ENCODE measurements around the gene NTRK2.

Gene NTRK2

DNA sequence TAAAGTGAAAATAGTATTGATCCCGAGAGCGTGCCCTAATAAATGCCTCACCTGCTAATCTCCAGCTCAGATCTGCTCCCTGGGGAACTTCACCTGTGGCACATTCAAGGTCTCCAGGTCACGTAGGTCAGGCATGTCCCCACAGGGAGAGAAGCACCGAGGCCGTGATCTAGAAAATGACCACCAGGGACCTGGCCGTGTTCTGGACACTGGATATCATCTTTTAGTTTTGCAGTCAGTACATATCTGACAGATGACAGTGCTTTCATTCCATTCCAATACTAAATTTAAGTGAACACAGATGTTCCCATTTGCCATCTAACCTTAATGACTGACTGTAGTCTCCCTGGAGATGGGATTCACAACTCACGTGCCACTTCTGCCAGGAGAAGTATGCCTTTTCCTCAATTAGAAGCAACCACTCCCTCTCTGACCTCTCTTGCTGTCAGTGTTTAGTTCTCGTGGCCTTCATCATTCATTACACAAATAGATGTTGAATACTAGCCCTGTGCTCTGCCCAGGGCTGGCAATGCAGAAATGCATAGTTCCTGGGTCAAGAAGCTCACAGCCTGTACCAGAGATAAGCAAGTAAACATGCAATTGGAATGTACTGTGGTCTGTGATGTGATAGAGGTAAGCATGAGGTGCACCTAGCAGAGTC is 276.5 kb downstream of the NTRK2 start:
- in situ Hi-C loops (cut with MboI; ENCODE audit: low pct_unique_long_range_greater_than_20kb, low sequenced_read_pairs): no loop called here

DNA sequence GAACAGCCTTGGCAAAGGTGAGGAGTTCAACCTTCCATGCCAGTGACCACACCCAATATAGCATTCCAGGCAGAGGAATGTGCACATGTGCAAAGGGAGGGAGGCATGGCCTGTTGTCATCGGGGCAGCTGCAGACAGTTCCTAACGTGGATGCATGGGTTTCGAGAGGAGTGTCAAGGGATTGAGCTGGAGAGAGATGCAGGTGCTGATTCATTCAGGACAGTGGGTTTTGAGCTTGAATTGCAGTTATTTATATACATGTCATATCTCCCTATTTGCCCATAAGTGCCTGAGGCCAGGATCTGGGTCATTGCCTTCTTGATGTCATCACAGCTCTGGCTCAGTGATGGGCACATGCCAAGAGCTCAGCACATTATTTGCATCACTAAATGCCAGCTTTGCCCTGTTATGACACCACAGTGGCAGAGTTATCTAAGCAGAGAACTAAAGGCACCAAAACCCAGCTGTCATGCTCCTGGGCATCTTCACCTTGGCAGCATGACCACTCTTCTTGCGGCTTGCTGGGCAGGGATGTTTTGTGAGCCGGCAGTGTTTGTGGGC is 278.0 kb downstream of the NTRK2 start:
- in situ Hi-C loops (cut with MboI; ENCODE audit: low pct_unique_long_range_greater_than_20kb, low sequenced_read_pairs): no loop called here

More for the DNA sequence above, 276.5 kb downstream of the NTRK2 start:
- no peak for DNase-seq

DNA sequence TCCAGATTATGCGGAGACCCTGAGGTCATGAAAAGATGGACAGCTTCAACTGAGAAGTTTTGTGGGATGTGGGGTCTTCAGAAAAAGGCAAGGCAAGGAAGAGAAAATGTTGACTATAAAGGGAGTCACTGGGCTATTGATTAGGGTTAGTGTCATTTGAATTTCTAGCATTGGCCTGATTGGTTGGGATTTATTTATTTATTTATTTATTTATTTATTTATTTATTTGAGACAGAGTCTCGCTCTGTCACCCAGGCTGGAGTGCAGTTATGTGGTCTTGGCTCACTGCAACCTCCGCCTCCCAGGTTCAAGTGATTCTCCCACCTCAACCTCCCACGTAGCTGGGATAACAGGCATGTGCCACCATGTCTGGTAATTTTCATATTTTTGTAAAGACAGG is 279.7 kb downstream of the NTRK2 start:
- in situ Hi-C loops (cut with MboI; ENCODE audit: low pct_unique_long_range_greater_than_20kb, low sequenced_read_pairs): no loop called here
- DNase-seq: no peak

More for the DNA sequence above, 278.0 kb downstream of the NTRK2 start:
- no peak for DNase-seq

DNA sequence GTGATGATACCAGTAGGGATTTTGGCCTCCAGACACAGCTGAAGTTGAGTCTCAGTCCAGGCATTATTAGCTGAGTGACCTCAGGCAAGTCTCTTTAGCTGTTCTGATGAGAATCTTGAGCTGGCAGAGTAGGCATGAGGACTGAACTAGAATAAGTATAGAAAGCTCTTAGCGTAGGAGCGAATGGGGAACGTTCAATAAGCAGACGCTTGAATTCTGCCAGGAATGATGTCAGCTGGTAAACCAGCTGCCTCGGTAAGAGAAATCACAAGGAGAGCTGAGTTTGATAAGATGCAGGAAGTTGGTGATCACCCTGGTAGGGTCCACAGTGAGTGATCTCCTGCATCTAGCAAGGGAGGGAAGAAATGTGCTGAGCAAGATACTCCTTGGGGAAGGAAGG is 280.4 kb downstream of the NTRK2 start:
- in situ Hi-C loops (cut with MboI; ENCODE audit: low pct_unique_long_range_greater_than_20kb, low sequenced_read_pairs): no loop called here
- no peak for DNase-seq

DNA sequence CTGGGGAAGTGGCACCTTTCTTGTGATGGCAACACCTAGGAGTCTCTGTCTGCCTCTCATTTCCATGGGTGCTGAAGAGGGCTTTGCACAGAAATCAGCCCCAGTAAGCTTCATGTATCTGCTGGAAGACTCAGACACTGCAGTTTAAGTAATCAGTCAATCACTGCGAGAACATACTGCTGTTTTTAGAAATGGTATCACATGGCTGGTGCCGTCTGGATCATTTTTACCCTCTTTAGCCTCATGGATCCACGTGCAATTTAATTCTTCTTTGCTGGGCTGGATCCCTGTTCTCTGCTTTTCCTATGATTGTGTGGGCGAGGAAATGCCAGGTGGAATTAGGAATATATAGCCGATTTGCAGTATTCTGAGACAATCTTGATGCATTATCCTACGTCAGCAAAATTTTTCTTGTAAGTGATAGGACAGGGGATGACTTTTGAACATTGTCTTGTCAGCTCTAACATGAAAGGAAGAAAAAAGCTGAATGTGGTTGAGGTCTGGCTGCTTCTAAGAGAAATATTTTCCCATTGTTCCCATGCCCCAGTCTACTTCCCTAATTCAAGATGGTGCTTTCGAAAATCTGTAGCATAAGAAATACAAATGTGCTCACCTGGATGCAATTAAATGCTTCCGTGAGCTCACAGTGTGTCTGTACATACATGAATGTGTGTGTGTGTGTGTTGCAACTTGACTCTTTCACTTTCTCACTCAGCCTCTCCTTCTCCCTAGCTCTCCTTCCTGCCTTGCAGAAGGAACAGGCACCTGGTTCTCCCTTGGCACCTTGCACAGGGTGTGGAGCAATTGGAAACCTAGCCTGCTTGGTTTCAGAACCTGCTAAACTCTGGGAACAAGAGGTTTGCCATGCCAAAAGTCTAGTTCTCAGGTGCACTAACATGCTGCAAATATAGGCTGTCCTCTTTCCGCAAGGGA is 281.6 kb downstream of the NTRK2 start:
- in situ Hi-C loops (cut with MboI; ENCODE audit: low pct_unique_long_range_greater_than_20kb, low sequenced_read_pairs): no loop called here
- no peak for DNase-seq

DNA sequence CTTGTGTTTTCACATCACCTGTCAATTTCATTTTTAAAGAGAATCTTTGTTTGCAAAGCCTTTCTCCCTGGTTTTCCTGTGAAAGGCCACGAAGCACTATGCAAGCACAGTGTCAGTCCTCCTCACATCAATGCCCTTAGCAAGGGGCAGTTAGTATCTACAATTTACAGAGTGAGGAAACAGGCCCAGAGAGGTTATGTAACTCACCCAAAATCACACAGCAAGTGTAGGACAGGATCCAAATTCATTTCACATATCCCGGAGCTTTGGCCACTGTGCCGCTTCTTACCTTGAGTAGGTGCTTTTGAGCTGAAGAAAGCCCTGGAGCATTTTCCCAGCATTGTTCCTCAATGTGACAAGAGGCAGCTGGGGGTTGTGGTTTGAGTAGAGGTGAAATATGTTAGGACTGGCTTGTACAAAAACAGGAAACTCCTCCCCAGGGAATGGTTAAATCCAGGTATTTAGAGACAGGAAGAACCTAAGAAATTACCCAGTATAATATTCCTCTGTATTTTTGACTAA is 283.8 kb downstream of the NTRK2 start:
- no peak for DNase-seq
- in situ Hi-C loops (cut with MboI; ENCODE audit: low pct_unique_long_range_greater_than_20kb, low sequenced_read_pairs): no loop called here

DNA sequence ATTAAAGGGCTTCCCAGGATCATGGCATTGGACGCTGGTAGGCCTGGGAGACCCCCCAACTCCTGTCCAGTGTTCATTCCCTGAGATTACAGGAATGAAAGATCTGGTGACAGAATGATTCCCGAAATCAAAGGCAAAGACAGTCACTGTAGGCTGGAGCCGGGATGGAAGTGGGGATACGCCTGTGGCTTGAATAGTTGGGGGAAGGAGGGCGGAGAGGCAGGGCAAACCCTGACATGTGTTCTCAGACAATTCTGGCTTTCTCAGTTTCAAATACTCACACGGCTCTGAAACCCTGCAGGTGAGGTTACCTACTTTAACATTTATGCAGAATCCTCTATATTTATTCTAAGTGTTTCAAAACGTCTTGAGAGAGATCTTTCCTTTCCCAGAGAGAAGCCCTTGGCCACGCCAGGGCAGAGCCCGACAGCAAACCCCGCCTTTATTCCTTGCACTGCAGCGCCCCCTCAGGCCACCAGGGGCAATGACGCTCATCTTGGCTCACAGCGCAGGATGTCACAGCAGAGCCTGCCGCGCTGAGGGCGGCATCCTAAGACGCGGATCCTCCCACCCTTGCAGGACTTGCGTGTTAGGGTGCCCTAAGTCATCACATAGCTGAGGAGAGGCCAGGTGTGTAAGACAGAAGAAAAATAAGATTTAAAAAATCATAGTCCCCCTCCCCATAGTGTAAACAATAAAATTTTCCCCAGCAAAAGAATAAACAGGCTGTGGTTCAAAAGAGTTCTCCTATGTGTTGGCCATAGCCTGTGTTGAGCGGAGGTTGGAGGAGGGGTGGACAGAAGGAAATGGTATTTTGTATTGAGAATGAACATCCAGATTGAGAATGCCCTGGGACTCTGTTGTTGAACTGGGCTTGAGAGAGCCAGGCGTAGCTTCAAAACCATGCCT is 284.5 kb downstream of the NTRK2 start:
- in situ Hi-C loops (cut with MboI; ENCODE audit: low pct_unique_long_range_greater_than_20kb, low sequenced_read_pairs): no loop called here

DNA sequence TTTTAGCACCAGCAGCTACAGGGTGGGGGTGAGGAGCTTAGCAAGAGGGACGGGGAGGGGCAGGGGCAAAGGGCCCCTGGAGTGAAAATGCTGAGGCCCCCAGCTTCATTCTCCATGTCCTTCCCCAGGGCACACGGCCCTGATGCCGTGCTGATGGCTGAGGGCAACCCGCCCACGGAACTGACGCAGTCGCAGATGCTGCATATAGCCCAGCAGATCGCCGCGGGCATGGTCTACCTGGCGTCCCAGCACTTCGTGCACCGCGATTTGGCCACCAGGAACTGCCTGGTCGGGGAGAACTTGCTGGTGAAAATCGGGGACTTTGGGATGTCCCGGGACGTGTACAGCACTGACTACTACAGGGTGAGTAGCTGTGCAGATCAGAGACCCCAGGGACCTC is 285.6 kb downstream of the NTRK2 start:
- DNase-seq: no peak
- in situ Hi-C loops (cut with MboI; ENCODE audit: low pct_unique_long_range_greater_than_20kb, low sequenced_read_pairs): no loop called here

More for the DNA sequence above, 284.5 kb downstream of the NTRK2 start:
- DNase-seq: peak; percentile 73

DNA sequence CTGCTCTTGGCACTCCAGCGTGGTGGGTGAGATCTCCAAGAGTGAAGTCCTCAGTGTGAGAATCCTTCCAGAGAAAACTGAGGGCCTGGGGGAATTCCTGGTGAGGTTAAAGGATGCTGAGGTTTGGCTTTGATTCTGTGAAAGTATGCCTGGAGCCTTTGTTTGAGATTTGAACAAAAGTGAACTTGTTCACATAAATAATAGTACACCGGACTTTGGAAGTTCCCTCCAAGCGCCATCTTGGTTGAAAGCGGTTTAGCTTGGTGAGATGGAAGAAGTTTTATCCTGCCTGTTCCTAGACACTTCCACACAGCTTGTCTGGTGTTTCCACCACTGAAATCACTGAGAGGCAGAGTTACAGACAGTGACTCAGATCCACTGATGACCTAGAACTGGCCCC is 286.4 kb downstream of the NTRK2 start:
- DNase-seq: no peak
- in situ Hi-C loops (cut with MboI; ENCODE audit: low pct_unique_long_range_greater_than_20kb, low sequenced_read_pairs): no loop called here

DNA sequence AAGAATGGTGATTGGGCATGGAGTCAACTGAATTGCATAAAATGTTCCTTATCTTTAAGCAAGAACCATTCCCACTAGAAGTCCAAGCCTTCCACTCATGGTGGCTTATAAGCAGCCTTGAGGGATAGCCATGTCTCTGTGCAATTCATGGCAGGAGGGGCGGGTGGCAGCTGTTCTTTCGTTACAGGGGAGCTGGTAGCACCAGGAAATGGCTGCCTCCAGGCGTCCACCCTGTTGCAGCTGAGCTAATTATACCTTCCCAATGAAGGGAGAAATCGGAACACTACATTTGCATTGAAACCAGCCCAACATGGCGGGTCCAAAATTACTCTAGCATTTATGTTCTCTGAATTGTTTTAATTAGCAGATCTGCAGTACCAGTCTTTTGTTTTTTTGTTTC is 289.8 kb downstream of the NTRK2 start:
- in situ Hi-C loops (cut with MboI; ENCODE audit: low pct_unique_long_range_greater_than_20kb, low sequenced_read_pairs): no loop called here
- DNase-seq: no peak

DNA sequence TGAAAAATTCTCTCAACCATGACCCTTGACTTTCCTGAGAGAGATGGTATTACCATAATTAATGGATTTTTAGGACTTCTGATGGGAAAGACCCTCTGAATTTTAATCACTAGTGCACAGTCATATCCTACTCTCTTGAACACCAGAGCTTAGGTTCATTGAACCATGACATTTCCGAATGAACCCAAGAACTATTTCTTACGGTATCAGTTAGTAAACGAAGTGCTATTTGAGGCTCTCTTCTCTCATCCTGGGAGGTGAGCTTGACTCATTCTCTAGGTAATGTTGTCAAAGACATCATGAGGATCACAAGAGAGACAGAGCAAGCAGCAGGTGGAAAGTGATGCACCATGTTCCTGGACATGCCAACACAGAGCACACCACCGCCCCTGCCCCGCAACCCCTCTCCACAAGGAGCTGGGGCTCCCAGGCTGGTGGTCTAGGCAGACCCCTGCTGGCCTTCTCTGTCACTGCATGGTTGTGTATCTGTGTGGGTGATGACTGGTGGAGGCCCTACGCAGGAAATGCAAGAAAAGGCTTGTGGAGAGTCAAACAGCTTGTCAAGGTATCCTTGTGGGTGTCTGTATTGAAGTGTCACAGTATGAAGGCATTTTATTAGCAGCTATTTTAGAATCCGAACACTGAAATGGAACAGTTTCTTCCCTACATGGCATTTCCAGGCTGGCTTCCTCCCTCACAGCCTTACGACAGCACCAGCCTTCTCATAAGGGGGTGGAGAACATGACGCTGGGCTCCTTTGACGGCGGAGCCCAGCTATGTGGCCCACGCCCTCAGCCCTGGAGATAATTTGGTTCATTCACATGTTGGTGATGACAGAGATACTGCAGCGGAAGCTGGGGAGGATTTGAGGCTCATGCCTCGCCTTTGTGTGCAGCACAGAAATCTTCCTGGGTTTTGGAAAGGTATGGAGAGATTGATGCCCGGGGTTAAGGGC is 297.6 kb downstream of the NTRK2 start:
- no peak for DNase-seq
- in situ Hi-C loops (cut with MboI; ENCODE audit: low pct_unique_long_range_greater_than_20kb, low sequenced_read_pairs): no loop called here

DNA sequence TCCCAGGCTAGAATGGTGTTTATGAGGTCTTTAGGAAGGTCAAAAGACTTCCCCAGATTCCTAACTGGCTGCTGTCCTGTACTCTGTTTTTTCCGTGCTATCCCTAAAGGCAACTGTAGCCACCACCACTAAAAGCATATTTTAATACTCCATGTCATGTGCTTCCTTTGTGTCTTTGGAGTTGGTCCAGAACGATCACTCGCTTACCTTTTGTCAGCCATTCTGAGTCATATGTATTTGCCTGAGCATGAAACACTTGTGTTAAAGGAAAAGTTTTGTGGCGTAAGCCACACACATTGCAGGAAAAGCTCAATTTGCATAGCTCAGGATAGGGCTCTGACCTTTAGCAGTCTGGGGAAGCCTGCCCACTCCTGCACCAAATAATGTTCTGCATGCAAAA is 299.6 kb downstream of the NTRK2 start:
- in situ Hi-C loops (cut with MboI; ENCODE audit: low pct_unique_long_range_greater_than_20kb, low sequenced_read_pairs): no loop called here
- DNase-seq: no peak

DNA sequence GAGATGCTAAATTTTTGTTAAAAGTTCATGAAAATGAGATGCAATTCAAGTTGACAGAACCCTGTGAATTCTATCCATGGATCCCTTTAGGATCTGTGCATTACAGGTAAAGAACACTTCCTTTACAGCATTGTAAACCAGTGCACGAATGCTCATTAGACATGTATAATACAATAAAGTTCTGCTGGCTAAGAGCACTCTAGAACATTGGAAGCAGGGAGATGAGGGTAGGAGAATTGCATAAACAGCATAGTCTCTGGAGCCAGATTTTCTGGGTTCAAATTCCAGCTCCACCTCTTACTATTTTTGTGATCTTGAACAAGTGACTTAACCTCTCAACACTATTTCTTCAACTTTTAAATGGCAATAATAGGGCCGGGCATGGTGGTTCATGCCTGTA is 300.2 kb downstream of the NTRK2 start:
- in situ Hi-C loops (cut with MboI; ENCODE audit: low pct_unique_long_range_greater_than_20kb, low sequenced_read_pairs): no loop called here

DNA sequence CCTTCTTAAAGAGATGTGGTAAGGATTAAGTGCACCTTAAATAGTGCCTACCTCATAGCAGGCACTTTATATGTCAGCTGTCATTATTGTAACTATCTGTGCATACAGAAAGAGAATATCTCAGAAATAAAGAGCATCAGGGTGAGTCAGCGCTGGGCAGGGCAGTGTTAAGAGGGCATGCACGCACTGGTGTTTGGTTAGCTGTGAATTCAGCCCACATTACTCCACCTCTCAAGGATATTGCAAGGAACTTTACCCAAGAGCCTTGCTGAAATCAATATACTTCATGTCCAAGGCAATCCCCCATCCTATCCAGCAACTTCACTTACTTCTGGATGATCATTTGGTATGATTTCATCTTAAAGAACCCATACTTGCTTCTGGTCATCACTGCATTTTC is 300.9 kb downstream of the NTRK2 start:
- in situ Hi-C loops (cut with MboI; ENCODE audit: low pct_unique_long_range_greater_than_20kb, low sequenced_read_pairs): no loop called here
- DNase-seq: no peak

More for the DNA sequence above, 300.2 kb downstream of the NTRK2 start:
- no peak for DNase-seq

DNA sequence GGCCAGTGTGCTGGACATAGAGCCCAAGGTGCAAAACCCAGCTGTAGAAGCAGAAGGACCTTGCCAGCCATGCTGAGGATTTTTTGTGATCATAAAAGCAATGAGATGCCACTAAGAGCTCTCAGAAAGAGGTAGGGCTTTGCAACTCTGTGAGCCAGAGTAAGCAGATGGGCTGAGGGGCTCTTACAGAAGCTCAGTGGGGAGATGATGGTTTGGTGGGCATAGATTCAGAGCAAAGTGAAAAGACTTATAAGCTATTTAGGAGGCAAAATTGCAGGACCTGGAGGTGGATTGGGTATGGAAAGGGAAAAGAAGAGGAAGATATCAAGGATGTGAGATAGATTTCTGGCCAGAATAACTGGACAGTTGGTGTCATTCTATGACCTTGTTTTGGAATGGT is 302.0 kb downstream of the NTRK2 start:
- in situ Hi-C loops (cut with MboI; ENCODE audit: low pct_unique_long_range_greater_than_20kb, low sequenced_read_pairs): no loop called here
- DNase-seq: no peak

DNA sequence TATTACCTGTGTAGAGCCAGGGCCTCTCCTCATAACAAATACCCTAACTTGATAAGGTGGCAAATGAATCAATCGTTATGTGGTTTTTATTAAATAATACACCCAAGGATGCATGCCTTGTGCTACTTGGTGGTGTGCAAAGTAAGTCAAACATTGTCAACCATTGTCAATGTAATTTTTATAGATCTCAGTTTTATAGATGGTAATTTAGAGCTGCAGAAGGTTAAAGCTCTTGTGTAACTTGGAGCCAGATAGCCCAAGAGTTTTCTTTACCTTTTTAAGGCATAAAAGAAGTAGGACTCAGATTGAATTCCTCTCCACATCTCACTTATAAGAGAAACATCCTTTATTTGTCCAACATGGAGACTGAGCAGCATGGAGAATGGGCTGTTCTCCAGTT is 304.7 kb downstream of the NTRK2 start:
- in situ Hi-C loops (cut with MboI; ENCODE audit: low pct_unique_long_range_greater_than_20kb, low sequenced_read_pairs): no loop called here
- DNase-seq: no peak

DNA sequence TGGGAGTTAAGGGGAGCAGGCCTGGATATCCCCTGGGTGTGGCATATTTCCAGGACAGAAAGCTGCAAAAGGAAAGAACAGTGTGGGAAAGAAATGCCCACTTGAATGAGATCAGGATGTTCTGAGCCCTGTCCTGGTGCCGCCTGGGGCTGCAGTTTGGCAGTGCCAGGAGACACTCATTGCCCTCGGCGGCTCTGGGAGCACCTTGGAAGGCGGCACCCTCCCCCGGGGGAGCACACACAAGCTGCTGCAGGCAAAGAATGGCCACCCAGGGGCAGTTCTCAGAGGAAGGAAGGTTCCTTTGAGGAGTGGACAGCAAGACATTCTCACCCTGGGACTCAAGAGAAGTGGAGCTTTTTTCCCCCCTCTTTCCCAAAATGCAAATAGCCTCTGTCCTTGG is 305.3 kb downstream of the NTRK2 start:
- in situ Hi-C loops (cut with MboI; ENCODE audit: low pct_unique_long_range_greater_than_20kb, low sequenced_read_pairs): no loop called here

DNA sequence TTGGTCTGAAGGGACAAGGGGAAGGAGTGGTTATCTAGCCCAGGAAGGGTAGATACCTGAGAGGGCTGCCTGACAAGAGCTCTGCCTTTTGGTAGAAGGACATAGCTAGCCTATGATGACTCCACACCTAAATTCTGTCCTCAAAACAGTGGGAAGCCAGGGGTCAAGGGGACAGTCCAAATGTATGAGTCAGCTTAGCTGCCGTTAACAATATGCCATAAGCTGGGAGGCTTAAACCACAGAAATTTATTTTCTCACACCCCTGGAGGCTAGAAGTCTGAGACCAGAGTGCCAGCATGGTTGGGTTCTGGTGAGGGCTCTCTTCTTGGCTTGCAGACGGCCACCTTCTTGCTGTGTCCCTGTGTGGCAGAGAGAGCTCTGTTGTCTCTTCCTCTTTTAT is 306.4 kb downstream of the NTRK2 start:
- DNase-seq: no peak
- in situ Hi-C loops (cut with MboI; ENCODE audit: low pct_unique_long_range_greater_than_20kb, low sequenced_read_pairs): no loop called here

More for the DNA sequence above, 305.3 kb downstream of the NTRK2 start:
- no peak for DNase-seq

Data from KBM-7 (cell line).